Fibroblast of lung (primary cell): ENCODE measurements around the gene SLC31A1.

Source experiments
- CTCF ChIP-seq, 2 donors: IDR thresholded peaks in 1 of 2; conservative IDR thresholded peaks in 1 of 2; 1 replicate in 1 of 2; 2 replicates in 1 of 2; pipeline ENCODE4 v1.5.1; 2011 to 2012; ENCODE audit warnings: low read length in 2 of 2, control low read depth in 1 of 2, inconsistent platforms in 1 of 2, low read depth in 1 of 2, mild to moderate bottlenecking in 1 of 2
- EZH2 ChIP-seq: IDR thresholded peaks from 2 replicates; pipeline ENCODE4 v1.5.1; 2012; ENCODE audit warnings: low read length, control low read depth, mild to moderate bottlenecking; ENCODE audit errors: missing control alignments

- TF ChIP-seq CTCF (conservative IDR thresholded peaks at IDR 0.05 in 1 of 2, IDR thresholded peaks at IDR 0.05 in 1 of 2; ENCODE audit: low read depth in 1 of 2, low read length in 2 of 2) (no peak), EZH2 (no peak)
Measured at GRCh38 chr9:113293285-113293878, 72.0 kb downstream of the SLC31A1 start.
